ENCODE results near the gene DBNL.

DNA sequence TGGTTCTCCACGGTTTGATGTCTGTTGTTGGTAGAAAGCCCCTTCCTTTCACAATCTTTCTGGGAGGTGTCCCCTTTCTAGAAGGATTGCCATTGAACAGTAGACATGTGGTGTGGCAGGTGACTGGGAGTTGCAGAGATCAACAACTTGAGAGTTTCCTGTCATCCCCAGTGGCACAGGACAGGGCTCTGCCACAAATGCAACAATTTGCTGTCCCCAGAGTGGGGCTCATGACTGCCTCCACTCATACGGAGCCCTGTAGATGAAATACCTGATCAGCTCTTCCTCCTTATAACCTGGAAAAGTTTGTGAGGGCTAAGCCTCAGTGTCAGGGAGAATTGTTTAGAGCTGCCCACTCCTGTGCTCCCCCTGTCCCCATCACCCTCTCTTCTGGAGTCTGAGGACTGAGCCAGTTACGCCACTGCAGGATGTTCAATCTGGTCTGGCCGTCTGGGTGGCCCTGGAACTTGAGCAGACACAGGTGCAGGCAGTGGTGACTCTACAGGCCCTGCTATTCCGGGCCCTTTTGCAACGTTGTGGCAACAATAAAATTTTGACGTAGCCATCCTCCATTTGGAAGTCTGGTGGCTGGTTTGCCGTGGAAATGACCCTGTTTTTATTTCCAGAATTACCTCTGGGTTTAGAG, 6.5 kb downstream of the DBNL start:
- TF ChIP-seq POLR2A (IDR thresholded peaks at IDR 0.05): no peak
- TF ChIP-seq, protein P1, sequence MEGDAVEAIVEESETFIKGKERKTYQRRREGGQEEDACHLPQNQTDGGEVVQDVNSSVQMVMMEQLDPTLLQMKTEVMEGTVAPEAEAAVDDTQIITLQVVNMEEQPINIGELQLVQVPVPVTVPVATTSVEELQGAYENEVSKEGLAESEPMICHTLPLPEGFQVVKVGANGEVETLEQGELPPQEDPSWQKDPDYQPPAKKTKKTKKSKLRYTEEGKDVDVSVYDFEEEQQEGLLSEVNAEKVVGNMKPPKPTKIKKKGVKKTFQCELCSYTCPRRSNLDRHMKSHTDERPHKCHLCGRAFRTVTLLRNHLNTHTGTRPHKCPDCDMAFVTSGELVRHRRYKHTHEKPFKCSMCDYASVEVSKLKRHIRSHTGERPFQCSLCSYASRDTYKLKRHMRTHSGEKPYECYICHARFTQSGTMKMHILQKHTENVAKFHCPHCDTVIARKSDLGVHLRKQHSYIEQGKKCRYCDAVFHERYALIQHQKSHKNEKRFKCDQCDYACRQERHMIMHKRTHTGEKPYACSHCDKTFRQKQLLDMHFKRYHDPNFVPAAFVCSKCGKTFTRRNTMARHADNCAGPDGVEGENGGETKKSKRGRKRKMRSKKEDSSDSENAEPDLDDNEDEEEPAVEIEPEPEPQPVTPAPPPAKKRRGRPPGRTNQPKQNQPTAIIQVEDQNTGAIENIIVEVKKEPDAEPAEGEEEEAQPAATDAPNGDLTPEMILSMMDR (IDR thresholded peaks at IDR 0.05): no peak
- no peak for TF ChIP-seq POLR2AphosphoS5 (IDR thresholded peaks at IDR 0.05)
